NK-92 treated with Interleukin-12 subunit alpha and Interleukin-12 subunit beta, amount 100 ng/mL, for 24 hours (cell line): ENCODE results near the gene ERI2.

Source experiments
- DNase-seq: peaks from one replicate; lab custom pipeline; 2025; lab: John Stamatoyannopoulos, UW

The ERI2 gene

DNA sequence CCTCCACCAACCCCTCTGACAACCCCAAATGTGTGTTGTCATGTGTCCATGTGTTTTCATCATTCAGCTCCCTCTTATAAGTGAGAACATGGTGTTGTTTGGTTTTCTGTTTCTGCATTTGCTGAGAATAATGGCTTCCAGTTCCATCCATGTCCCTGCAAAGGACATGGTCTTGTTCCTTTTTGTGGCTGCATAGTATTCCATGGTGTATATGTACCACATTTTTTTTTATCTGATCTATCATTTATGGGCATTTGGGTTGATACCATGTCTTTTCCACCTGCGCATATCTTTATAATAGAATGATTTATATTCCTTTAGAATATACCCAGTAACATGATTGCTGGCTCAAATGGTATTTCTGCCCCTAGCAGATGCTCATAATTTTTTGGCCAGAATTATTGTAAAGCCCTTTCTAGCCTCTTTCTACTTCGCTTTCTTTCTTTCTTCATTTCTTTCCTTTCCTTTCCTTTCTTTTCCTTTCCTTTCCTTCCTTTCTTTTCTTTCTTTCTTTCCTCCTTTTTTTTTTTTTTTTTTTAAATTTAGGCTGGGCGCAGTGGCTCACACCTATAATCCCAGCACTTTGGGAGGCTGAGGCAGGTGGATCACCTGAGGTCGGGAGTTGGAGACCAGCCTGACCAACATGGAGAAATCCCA lies 12.8 kb upstream of the ERI2 start:
- no peak for DNase-seq

DNA sequence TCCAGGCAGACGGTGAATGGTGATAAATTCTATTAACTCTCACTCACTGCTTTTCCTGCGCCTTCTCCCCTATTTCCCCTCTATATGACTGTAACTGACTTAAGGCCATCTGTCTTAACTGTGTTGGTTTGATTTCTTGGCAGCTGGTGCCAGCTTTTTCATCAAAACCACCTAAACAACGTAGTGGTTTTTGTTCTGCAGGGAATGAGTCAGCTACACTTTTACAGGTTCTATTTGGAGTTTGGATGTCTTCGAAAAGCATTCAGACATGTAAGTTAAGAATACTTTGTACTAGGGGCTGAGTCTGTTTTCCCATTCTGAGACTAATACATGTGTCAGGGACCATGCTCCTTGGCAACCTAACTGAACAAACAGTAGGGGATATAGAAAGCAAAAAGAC lies 8.5 kb upstream of the ERI2 start:
- DNase-seq: no peak

DNA sequence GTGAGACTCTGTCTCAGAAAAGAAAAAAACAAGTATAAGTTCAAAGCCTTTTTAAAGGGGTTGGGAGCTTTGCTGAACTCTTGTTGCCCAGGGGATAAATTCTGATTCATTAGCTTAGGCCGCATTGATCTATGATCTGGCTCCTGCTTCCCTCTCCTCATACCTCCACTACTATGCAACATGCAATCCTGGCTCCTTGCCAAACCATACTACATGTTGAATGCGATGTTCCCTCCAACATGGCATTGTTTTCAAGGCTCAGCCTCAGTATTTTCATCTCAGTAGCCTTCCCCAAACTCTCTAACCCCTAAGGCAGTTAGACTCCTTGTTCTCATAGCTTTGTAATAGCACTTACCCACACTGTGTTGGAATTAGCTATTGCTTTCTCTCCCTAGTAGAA lies 6.2 kb upstream of the ERI2 start:
- DNase-seq: no peak

DNA sequence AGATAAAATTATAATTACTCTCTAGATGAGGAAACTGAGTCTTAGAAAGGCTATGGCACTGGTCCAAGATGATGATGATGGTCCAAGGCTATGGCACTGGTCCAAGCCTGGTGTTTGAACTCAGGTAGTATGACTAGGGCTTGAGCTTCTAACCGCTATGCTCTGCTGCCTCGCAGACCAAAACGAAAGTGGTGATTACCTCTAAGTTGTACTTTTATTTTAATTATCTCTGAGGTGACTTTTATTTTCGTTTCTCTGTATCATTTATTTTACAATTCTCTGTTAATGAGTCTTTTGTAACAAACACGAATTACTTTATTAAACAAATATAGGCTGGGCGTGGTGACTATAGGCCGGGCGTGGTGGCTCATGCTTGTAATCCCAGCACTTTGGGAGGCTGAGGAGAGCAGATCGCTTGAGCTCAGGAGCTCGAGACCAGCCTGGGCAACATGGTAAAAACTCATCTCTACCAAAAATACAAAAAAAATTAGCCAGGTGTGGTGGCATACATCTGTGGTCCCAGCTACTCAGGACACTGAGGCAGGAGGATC lies 5.7 kb upstream of the ERI2 start:
- no peak for DNase-seq

- DNase-seq: no peak
These were observed 1.6 kb upstream of the ERI2 start for GRCh38 chr16:20807862-20808261.

DNA sequence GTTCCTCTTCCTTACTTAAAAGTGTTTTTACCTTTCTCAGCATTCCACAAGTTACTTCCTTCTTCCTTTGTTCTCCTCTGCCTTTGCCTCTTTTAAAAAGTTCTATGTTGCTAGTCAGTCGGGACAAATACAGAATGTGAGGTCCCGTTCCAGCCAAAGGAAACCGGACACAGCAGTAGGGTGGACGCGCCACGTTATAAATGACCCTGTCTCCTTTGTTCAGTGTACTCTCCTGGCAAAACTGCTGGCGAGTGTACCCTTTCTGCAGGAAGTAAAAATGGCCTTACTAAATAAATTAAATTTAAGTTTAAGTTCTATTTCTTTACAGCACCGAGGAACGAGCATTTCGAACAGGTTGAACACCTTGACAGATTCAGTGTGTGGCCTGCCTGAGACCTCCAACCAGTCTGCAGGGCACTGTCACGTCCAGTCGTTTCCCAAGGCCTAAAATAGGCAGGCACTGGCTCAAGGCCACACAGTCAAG lies 546 bp downstream of the ERI2 start:
- peak; percentile 31 for DNase-seq

GRCh38 chr16:20803561-20804214 lies 2.6 kb downstream of the ERI2 start:
- DNase-seq: no peak

DNA sequence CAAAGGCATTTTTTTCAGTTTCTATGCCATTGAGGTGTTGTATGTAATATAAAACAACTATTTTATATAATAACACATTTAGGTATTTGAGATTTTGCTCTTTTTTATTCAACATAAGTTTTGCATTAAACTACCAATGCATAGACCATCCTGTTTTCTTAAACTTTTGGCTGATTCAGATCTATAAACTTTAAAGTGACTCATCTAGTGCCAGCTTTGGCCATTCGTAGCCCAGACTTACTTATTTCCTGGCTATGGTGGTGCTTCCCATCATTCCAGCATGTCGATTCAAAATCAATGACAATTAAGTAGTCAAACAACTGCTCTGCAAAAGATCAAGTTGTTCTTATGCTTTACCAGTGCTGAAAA lies 3.1 kb downstream of the ERI2 start:
- no peak for DNase-seq

DNA sequence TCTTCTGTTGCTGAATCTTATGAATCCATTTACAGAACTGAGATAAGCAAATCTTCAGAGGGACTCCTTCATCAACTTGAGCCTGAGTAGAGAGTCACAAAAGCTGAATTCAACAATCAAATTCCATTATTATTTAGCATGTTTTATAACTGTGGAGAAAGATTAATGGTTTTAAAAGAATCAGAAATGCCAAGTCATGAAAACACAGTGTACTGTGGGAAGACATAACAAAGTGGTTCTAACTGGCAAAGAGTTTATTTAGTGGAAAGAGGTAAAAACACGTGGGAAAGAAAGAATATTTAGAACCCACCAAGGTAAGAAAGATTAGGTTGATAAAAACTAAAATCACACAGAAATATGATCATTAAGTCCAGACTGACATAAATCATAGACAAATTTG lies 5.0 kb downstream of the ERI2 start:
- DNase-seq: no peak

- no peak for DNase-seq
These were observed 6.7 kb downstream of the ERI2 start for GRCh38 chr16:20799599-20799998.

DNA sequence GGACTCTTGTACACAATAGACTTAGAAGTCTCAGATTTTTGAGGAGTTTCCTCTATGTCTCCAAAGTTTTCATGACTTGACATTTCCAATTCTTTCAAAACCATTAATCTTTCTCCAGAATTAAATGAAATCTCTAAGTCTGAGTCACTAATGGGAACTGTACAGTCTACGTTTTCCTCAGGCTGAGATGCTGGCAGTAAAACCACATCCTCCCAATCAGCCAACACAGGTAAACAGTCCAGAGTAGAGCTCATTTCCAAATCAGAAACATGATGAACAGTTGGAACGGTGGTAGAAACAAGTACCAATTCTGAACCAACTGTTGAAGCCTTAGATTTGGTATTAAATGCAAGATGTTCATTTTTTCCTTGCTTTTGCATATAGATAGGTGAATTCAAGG lies 7.9 kb downstream of the ERI2 start:
- DNase-seq: no peak

DNA sequence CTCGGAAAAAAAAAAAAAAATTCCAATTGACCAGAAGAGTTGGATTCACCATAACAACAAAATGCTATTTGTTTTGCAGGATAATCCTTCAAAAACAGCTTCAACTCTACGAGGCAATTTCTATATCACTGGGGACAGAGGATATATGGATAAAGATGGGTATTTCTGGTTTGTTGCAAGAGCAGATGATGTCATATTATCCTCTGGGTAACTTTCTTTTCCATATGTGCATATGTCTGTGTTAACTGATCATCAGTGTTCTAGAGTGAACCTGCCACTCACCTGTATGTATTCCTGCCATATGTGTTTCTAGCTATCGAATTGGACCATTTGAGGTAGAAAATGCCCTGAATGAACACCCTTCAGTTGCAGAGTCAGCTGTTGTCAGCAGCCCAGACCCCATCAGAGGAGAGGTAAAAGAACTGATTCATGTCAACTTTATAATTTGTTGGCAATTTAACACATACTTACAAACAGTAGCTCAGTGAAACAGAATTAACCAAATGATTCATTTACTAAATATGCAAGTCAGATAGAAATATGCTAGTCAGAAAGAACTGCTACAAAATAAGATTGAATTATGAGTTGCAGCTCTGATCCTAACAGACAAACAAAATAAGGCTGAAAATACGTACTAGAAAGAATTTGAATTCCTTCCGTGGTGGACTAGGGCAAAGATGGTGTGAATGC lies 14.2 kb downstream of the ERI2 start:
- DNase-seq: no peak

- no peak for DNase-seq
These were observed 17.1 kb downstream of the ERI2 start for GRCh38 chr16:20789130-20789529.

DNA sequence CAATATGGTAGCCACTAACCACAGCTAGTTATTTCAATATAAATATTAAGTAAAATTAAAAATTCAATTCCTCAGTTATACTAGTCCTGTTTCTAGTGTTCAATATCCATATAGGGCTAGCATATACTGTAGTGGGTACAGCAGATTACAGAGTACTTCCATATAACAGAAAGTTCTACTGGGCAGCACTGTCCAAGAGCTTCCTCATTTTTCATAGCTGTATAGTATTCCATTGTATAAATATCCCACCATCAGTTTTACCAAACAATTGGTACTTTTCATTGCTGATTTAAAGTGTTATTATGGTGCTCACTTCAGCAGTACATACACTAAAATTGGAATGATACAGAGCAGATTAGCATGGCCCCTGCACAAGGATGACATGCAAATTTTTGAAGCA lies 22.1 kb downstream of the ERI2 start:
- DNase-seq: no peak

- DNase-seq: no peak
These were observed 23.8 kb downstream of the ERI2 start for GRCh38 chr16:20782470-20782869.

DNA sequence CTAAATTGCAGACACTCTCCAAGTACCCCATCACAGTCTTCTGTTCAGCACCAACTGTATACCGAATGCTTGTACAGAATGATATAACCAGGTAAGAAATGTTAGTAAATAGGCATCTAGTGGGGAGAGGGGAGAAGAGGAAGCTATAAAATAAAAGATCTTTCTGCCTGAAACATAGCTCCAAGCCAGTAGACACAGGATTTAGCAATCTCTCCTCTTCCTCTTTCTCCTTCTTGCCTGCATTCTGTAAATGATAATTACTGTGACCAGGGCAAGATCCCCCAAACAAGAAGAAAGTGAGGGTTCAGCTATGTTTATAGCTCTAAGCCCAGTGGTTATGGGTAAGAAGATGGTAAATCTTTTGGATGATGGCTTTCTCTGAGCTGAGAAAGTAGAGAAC lies 24.6 kb downstream of the ERI2 start:
- no peak for DNase-seq

GRCh38 chr16:20774703-20775362 lies 31.4 kb downstream of the ERI2 start:
- peak; percentile 38 for DNase-seq

DNA sequence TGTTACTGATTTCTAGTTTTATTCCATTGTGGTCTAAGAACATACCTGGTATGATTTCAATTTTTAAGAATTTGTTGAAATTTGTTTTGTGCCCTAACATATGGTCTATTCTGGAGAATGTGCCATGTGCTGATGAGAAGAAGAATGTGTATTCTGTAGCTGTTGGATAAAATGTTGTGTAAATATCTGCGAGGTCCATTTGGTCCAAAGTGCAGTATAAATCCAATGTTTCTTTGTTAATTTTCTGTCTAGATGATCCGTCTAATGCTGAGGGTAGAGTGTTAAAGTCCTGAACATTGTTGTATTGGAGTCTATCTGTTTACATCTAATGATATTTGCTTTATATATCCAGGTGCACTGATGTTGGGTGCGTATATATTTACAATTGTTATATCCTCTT lies 32.6 kb downstream of the ERI2 start:
- DNase-seq: no peak

DNA sequence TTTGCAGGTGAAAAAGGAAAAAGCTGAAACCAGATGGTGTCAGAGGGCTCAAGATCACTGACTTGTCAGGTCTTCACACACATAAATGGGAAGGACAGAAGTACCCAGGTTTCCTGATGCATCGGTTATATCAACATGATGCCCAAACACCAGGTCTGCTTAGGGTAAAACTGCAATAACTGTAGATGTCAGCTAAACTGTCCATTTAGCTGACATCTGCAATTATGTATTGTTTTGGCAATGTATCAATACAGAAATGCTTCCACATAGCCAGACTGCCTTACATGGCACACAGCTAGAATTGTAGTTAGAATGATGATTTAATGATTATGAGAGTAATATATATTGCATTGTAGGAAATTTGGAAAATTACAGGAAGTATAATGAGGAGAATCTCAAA lies 37.5 kb downstream of the ERI2 start:
- no peak for DNase-seq

GRCh38 chr16:20768121-20768520 lies 38.2 kb downstream of the ERI2 start:
- no peak for DNase-seq

GRCh38 chr16:20767577-20767976 lies 38.7 kb downstream of the ERI2 start:
- no peak for DNase-seq

- no peak for DNase-seq
These were observed 40.0 kb downstream of the ERI2 start for GRCh38 chr16:20766294-20766693.

DNA sequence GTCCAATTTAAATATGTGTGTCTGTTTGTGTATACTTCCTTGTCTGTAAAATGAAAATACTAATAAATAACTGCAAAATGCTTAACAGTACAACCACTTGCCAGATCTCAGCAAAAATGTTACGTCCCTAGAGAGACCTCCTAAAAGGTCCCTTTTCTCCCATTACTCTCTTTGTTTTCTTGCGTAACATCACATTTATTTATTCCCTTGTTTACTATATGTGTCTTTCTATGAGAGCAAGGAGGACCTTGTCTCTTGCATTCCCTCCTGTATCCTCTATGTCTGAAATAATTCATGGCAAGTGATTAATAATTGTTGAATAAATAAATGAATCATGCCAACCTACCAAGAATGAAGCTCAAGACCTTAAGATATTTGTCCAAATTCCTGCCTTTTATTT lies 40.5 kb downstream of the ERI2 start:
- DNase-seq: no peak
